ENCODE results near the gene DIAPH1.

Gene DIAPH1

DNA sequence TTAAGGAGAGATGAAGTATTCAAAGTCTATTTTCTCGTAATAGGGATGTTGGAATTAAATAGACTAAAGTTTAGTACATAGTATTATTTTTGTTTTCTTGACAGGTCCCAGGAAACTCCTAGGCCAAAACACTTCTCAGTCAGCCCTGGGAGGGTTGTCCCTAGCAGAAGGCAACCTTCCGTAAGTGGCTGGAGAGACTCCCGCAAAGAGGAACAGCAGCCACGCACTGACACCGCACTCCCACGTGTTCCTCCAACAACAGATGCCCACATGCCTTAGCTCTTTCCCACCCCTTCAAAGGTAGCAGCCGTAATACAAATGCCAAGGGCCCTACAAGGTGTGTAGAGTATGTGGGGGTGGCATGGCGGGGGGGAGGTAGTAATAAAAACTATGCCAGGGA is 101.5 kb downstream of the DIAPH1 start:
- Histone ChIP-seq H3K27ac (ENCODE audit: low read depth, low read length) (no peak overlapping the region), H3K4me1 (ENCODE audit: control insufficient read depth in 5 of 5, insufficient read depth in 5 of 5, low read length in 5 of 5) (peaks cover 9 to 77% (median 56%) of the 10 kb centered on the region in 5 donors)

GRCh38 chr5:141516672-141517025 is 102.2 kb downstream of the DIAPH1 start:
- peaks cover 0 to 5% (median 0%) of the 10 kb centered on the region in 5 donors for H3K27me3 ChIP-seq (ENCODE audit: control insufficient read depth in 5 of 5, insufficient read depth in 4 of 5, low read length in 5 of 5)
- H3K4me3 ChIP-seq (ENCODE audit: low read depth in 1 of 5, low read length in 5 of 5), result no peak overlapping the region
- H3K27ac ChIP-seq (ENCODE audit: low read depth, low read length), result no peak overlapping the region
- no peaks in the 10 kb centered on the region for H3K9me3 ChIP-seq (ENCODE audit: control insufficient read depth in 5 of 5, low read length in 5 of 5)
- no peak overlapping the region for H3K9ac ChIP-seq (ENCODE audit: low read length in 5 of 5)
- peaks cover 9 to 74% (median 49%) of the 10 kb centered on the region in 5 donors for H3K4me1 ChIP-seq (ENCODE audit: control insufficient read depth in 5 of 5, insufficient read depth in 5 of 5, low read length in 5 of 5)
- peaks cover 2 to 21% (median 16%) of the 10 kb centered on the region in 5 donors for H3K36me3 ChIP-seq (ENCODE audit: control insufficient read depth in 5 of 5, insufficient read depth in 5 of 5, low read length in 5 of 5)

More for the DNA sequence above, 101.5 kb downstream of the DIAPH1 start:
- peaks cover 2 to 17% (median 13%) of the 10 kb centered on the region in 5 donors for H3K36me3 ChIP-seq (ENCODE audit: control insufficient read depth in 5 of 5, insufficient read depth in 5 of 5, low read length in 5 of 5)
- peaks cover 0 to 5% (median 0%) of the 10 kb centered on the region in 5 donors for H3K27me3 ChIP-seq (ENCODE audit: control insufficient read depth in 5 of 5, insufficient read depth in 4 of 5, low read length in 5 of 5)
- no peak overlapping the region for H3K4me3 ChIP-seq (ENCODE audit: low read depth in 1 of 5, low read length in 5 of 5)
- H3K9ac ChIP-seq (ENCODE audit: low read length in 5 of 5), result no peak overlapping the region
- no peaks in the 10 kb centered on the region for H3K9me3 ChIP-seq (ENCODE audit: control insufficient read depth in 5 of 5, low read length in 5 of 5)

DNA sequence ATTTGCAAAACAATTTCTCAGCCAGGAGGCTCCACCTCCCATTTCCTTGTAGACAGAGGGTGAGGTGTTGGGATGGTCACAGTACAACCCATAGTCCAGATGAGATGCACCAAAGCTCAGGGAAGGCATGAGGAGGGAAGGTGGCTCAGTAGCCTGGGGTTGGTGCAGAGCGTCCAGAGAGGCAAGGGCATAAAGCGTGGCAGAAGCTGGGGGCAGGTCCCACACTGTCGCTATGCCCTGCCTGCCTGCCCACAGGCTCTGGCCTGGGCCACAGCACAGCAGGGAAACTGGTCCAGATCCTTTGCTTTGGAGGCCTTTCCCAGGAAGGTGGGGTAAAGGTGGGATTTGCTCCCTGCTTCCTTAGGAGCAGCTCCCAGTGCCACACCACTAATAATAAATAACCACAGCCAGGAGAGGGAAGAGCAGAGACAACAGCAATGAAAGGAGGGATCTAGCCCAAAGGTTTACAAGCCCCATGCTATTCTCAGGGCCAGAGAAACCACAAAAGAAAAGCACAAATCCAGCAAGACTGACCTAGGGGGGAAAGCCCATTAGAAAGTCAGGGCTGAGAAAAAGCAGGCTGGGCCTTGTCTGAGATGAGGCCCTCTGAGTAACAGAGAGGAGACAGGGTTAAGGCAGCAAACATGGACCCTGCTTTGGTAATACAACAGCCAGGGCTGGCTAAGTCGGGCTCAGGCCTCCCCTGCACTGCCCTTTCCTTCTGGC is 102.7 kb downstream of the DIAPH1 start:
- Histone ChIP-seq H3K27me3 (ENCODE audit: control insufficient read depth in 5 of 5, insufficient read depth in 4 of 5, low read length in 5 of 5) (peaks cover 0 to 5% (median 0%) of the 10 kb centered on the region in 5 donors), H3K36me3 (ENCODE audit: control insufficient read depth in 5 of 5, insufficient read depth in 5 of 5, low read length in 5 of 5) (peaks cover 2 to 26% (median 22%) of the 10 kb centered on the region in 5 donors), H3K9ac (ENCODE audit: low read length in 5 of 5) (no peak overlapping the region), H3K27ac (ENCODE audit: low read depth, low read length) (no peak overlapping the region), H3K9me3 (ENCODE audit: control insufficient read depth in 5 of 5, low read length in 5 of 5) (no peaks in the 10 kb centered on the region), H3K4me1 (ENCODE audit: control insufficient read depth in 5 of 5, insufficient read depth in 5 of 5, low read length in 5 of 5) (peaks cover 7 to 68% (median 44%) of the 10 kb centered on the region in 5 donors), H3K4me3 (ENCODE audit: low read depth in 1 of 5, low read length in 5 of 5) (no peak overlapping the region)

GRCh38 chr5:141515141-141515540 is 103.7 kb downstream of the DIAPH1 start:
- H3K9me3 ChIP-seq (ENCODE audit: control insufficient read depth in 5 of 5, low read length in 5 of 5), result no peaks in the 10 kb centered on the region
- H3K36me3 ChIP-seq (ENCODE audit: control insufficient read depth in 5 of 5, insufficient read depth in 5 of 5, low read length in 5 of 5), result peaks cover 2 to 33% (median 24%) of the 10 kb centered on the region in 5 donors
- H3K27ac ChIP-seq (ENCODE audit: low read depth, low read length), result no peak overlapping the region
- no peak overlapping the region for H3K9ac ChIP-seq (ENCODE audit: low read length in 5 of 5)
- H3K27me3 ChIP-seq (ENCODE audit: control insufficient read depth in 5 of 5, insufficient read depth in 4 of 5, low read length in 5 of 5), result peaks cover 0 to 5% (median 0%) of the 10 kb centered on the region in 5 donors
- H3K4me3 ChIP-seq (ENCODE audit: low read depth in 1 of 5, low read length in 5 of 5), result no peak overlapping the region
- H3K4me1 ChIP-seq (ENCODE audit: control insufficient read depth in 5 of 5, insufficient read depth in 5 of 5, low read length in 5 of 5), result peaks cover 5 to 59% (median 35%) of the 10 kb centered on the region in 5 donors

GRCh38 chr5:141514330-141515133 is 104.3 kb downstream of the DIAPH1 start:
- no peak overlapping the region for H3K9ac ChIP-seq (ENCODE audit: low read length in 5 of 5)
- peaks cover 2 to 33% (median 24%) of the 10 kb centered on the region in 5 donors for H3K36me3 ChIP-seq (ENCODE audit: control insufficient read depth in 5 of 5, insufficient read depth in 5 of 5, low read length in 5 of 5)
- peak overlapping the region in 4 of 5 donors; percentile 59 to 88 (median 78) for H3K4me3 ChIP-seq (ENCODE audit: low read depth in 1 of 5, low read length in 5 of 5)

DNA sequence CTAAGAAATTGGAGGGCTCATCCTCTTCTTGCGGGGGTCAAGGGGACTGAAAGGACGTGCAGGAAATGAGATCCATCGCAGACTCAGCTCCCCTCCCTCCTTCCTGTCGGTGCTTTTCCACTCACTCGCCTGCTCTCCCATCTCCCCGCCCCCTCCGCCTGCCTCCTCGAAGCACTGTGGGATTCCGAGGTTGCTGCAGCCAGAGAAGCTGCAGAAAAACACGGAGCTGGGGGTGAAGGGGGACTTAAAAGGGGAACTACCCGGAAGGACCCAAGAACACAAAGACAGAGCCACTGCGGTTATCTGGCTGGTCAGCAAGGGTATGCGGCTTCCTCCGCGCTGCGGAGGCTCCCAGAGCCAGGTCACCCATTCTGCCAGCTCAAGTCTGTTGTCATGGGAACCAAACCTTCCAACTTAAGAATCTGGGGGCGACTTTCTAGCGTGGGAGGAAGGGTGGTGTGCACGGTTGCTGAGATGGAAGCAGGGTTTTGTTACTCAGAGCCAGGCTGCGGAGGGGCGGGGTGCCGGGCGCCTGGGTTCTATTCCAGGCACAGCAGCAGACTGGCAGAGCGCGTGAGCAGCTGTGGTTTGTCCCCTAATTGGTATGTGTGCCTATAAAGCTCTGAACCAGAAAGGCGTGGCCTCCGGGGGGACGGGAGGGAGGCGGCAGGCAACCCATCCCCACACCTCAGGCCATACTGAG is 105.0 kb downstream of the DIAPH1 start:
- Histone ChIP-seq H3K9ac (ENCODE audit: low read length in 5 of 5) (peak overlapping the region in 3 of 5 donors; percentile 26 to 59 (median 42)), H3K27ac (ENCODE audit: low read depth, low read length) (peak overlapping the region; percentile 29), H3K36me3 (ENCODE audit: control insufficient read depth in 5 of 5, insufficient read depth in 5 of 5, low read length in 5 of 5) (peaks cover 0 to 30% (median 20%) of the 10 kb centered on the region in 5 donors), H3K4me3 (ENCODE audit: low read depth in 1 of 5, low read length in 5 of 5) (peak overlapping the region; percentile 59 to 89 (median 81)), H3K9me3 (ENCODE audit: control insufficient read depth in 5 of 5, low read length in 5 of 5) (no peaks in the 10 kb centered on the region), H3K4me1 (ENCODE audit: control insufficient read depth in 5 of 5, insufficient read depth in 5 of 5, low read length in 5 of 5) (peaks cover 10 to 61% (median 39%) of the 10 kb centered on the region in 5 donors), H3K27me3 (ENCODE audit: control insufficient read depth in 5 of 5, insufficient read depth in 4 of 5, low read length in 5 of 5) (peaks cover 0 to 5% (median 0%) of the 10 kb centered on the region in 5 donors)

More at GRCh38 chr5:141514330-141515133, 104.3 kb downstream of the DIAPH1 start:
- H3K9me3 ChIP-seq (ENCODE audit: control insufficient read depth in 5 of 5, low read length in 5 of 5), result no peaks in the 10 kb centered on the region
- peak overlapping the region; percentile 29 for H3K27ac ChIP-seq (ENCODE audit: low read depth, low read length)
- peaks cover 5 to 57% (median 35%) of the 10 kb centered on the region in 5 donors for H3K4me1 ChIP-seq (ENCODE audit: control insufficient read depth in 5 of 5, insufficient read depth in 5 of 5, low read length in 5 of 5)
- peaks cover 0 to 5% (median 0%) of the 10 kb centered on the region in 5 donors for H3K27me3 ChIP-seq (ENCODE audit: control insufficient read depth in 5 of 5, insufficient read depth in 4 of 5, low read length in 5 of 5)

DNA sequence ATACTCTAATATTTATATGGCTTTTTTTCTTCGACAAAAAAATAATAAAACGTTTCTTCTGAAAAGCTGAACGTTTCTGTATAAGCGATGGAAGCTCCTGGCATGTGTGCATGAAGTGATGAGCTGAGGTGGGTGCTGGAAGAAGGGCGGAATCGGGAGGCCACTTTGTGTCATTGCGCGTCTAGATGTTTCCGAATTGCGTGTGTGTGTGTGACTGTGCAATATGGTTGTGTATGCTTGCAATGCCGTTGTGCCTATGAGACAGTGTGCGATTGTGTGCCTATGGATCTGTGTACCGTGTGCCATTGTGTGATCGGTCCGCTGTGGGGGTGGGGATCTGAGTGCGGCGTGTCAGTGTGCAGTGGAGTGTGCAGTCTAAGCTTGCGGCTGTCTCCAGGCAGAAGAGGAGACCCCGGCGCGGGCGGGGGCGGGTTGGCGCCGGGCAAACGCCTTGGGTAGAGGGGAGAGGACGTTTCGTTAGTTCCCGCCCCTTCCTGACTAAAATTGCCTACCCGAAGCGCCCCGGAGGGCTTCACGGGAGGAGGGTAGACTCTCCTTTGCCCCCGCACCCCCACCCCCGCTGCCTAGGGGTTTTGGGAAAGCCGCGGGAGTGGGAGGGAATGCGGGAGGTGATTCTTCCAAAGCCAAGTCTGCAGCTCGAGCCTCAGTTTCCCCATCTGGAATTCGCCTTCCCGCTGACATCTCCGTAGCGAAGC is 105.7 kb downstream of the DIAPH1 start:
- Histone ChIP-seq H3K9me3 (ENCODE audit: control insufficient read depth in 5 of 5, low read length in 5 of 5) (no peaks in the 10 kb centered on the region), H3K27me3 (ENCODE audit: control insufficient read depth in 5 of 5, insufficient read depth in 4 of 5, low read length in 5 of 5) (peaks cover 0 to 5% (median 0%) of the 10 kb centered on the region in 5 donors), H3K36me3 (ENCODE audit: control insufficient read depth in 5 of 5, insufficient read depth in 5 of 5, low read length in 5 of 5) (peaks cover 0 to 30% (median 19%) of the 10 kb centered on the region in 5 donors), H3K9ac (ENCODE audit: low read length in 5 of 5) (peak overlapping the region in 3 of 5 donors; percentile 26 to 59 (median 42)), H3K4me1 (ENCODE audit: control insufficient read depth in 5 of 5, insufficient read depth in 5 of 5, low read length in 5 of 5) (peaks cover 10 to 68% (median 44%) of the 10 kb centered on the region in 5 donors), H3K27ac (ENCODE audit: low read depth, low read length) (peak overlapping the region; percentile 29), H3K4me3 (ENCODE audit: low read depth in 1 of 5, low read length in 5 of 5) (peak overlapping the region; percentile 59 to 93 (median 81))

DNA sequence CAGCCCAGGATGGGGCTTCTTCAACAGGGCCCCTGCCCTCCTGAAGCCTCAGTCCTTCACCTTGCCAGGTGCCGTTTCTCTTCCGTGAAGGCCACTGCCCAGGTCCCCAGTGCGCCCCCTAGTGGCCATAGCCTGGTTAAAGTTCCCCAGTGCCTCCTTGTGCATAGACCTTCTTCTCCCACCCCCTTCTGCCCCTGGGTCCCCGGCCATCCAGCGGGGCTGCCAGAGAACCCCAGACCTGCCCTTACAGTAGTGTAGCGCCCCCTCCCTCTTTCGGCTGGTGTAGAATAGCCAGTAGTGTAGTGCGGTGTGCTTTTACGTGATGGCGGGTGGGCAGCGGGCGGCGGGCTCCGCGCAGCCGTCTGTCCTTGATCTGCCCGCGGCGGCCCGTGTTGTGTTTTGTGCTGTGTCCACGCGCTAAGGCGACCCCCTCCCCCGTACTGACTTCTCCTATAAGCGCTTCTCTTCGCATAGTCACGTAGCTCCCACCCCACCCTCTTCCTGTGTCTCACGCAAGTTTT is 106.3 kb downstream of the DIAPH1 start:
- Histone ChIP-seq H3K27me3 (ENCODE audit: control insufficient read depth in 5 of 5, insufficient read depth in 4 of 5, low read length in 5 of 5) (peaks cover 0 to 5% (median 0%) of the 10 kb centered on the region in 5 donors), H3K4me3 (ENCODE audit: low read depth in 1 of 5, low read length in 5 of 5) (peak overlapping the region; percentile 59 to 93 (median 81)), H3K9ac (ENCODE audit: low read length in 5 of 5) (peak overlapping the region in 2 of 5 donors; percentile 42 to 59), H3K27ac (ENCODE audit: low read depth, low read length) (peak overlapping the region; percentile 29), H3K9me3 (ENCODE audit: control insufficient read depth in 5 of 5, low read length in 5 of 5) (no peaks in the 10 kb centered on the region), H3K36me3 (ENCODE audit: control insufficient read depth in 5 of 5, insufficient read depth in 5 of 5, low read length in 5 of 5) (peaks cover 0 to 27% (median 19%) of the 10 kb centered on the region in 5 donors), H3K4me1 (ENCODE audit: control insufficient read depth in 5 of 5, insufficient read depth in 5 of 5, low read length in 5 of 5) (peaks cover 12 to 74% (median 50%) of the 10 kb centered on the region in 5 donors)
